CD4-positive, alpha-beta T cell (primary cell): ENCODE results near the gene MYO1E. TPM values are rescaled to one million over a fixed set of nuclear protein-coding genes. Genes with fewer than 3 reads are reported as not detected.
A peak's percentile ranks its signal among the peaks of the same experiment; 100 is the strongest.

ENCODE experiments used
- ATAC-seq: fragments of 200-7000 bp; cut with Tn5 transposase; one replicate; pipeline ENCODE4 v1.10.0; 2022; ENCODE audit warnings: mild to moderate bottlenecking; ENCODE audit not compliant: poor library complexity
- CTCF ChIA-PET: fragments of 350-600 bp; sonication (Branson Sonifier 250); formaldehyde crosslinking; loops from one replicate; lab custom pipeline; 2021; ENCODE audit warnings: antibody characterized with exemption, inconsistent platforms; lab: Charles Lee
- POLR2A ChIA-PET: fragments of 350-600 bp; sonication (Branson Sonifier 250); formaldehyde crosslinking; loops from one replicate; lab custom pipeline; 2021; ENCODE audit warnings: antibody characterized with exemption, inconsistent platforms; lab: Charles Lee
- DNase-seq, 14 experiments: peaks; one replicate each; pipeline ENCODE4 v3.0.0-alpha.2; 2013 to 2020; ENCODE audit warnings: mixed read lengths in 2 of 14
- H3K27ac ChIP-seq, 2 donors: one replicate each; pipeline versions ENCODE4 v1.5.1 to v1.7.0; 2013; ENCODE audit warnings: low read length in 2 of 2, low read depth in 1 of 2, mild to moderate bottlenecking in 1 of 2
- H3K27me3 ChIP-seq, 2 experiments: 1 replicate in 1 of 2; 2 replicates in 1 of 2; pipeline versions ENCODE4 v1.6.1 to v1.7.0; 2013; ENCODE audit warnings: low read length in 2 of 2, control low read depth in 1 of 2, mild to moderate bottlenecking in 1 of 2, moderate library complexity in 1 of 2; ENCODE audit not compliant: insufficient read depth in 2 of 2, control insufficient read depth in 1 of 2
- H3K36me3 ChIP-seq: one replicate; pipeline ENCODE4 v1.6.1; 2013; ENCODE audit warnings: low read length, control low read depth; ENCODE audit not compliant: insufficient read depth
- H3K4me1 ChIP-seq: one replicate; pipeline ENCODE4 v1.6.1; 2013; ENCODE audit warnings: low read length, control low read depth; ENCODE audit not compliant: insufficient read depth
- H3K4me3 ChIP-seq: one replicate; pipeline ENCODE4 v1.5.1; 2013; ENCODE audit warnings: mild to moderate bottlenecking, low read length, moderate library complexity
- H3K9me3 ChIP-seq, 2 experiments: 1 replicate in 1 of 2; 2 replicates in 1 of 2; pipeline versions ENCODE4 v1.6.1 to v1.7.0; 2013; ENCODE audit warnings: low read length in 2 of 2, mild to moderate bottlenecking in 2 of 2, control low read depth in 1 of 2, moderate library complexity in 1 of 2; ENCODE audit not compliant: control insufficient read depth in 1 of 2, insufficient read depth in 1 of 2
- H3K27ac Mint-ChIP-seq: one replicate; pipeline ENCODE4 v1.8.0; 2020; ENCODE audit warnings: mixed read lengths
- H3K27me3 Mint-ChIP-seq: one replicate; pipeline ENCODE4 v1.8.0; 2021; ENCODE audit warnings: mixed read lengths
- H3K36me3 Mint-ChIP-seq: one replicate; pipeline ENCODE4 v1.8.0; 2021; ENCODE audit warnings: low read depth, mixed read lengths
- H3K4me1 Mint-ChIP-seq: one replicate; pipeline ENCODE4 v1.8.0; 2021; ENCODE audit warnings: low read depth, mixed read lengths
- H3K4me3 Mint-ChIP-seq: one replicate; pipeline ENCODE4 v1.8.0; 2020; ENCODE audit warnings: mild to moderate bottlenecking, mixed read lengths
- H3K9me3 Mint-ChIP-seq: one replicate; pipeline ENCODE4 v1.8.0; 2020; ENCODE audit warnings: mixed read lengths
- intact Hi-C, 2 experiments: fragments of 100-400 bp; cut with DNase I in 1 of 2; cut with micrococcal nuclease in 1 of 2; formaldehyde crosslinking; loops; one replicate each; pipeline versions ENCODE4 v1.15.1 to v1.9.0; 2023 to 2025; cut with DNase I, micrococcal nuclease
- total RNA-seq, 174 experiments: library from RNA in 2 of 174; stranded (reverse) in 2 of 174; gene quantifications; one replicate each; pipeline ENCODE4 v1.2.3 and lab custom pipeline; 2021 to 2026
- TF ChIP-seq, protein P1 (sequence below): fragments of 200-600 bp; IDR thresholded peaks from one replicate; pipeline ENCODE4 v1.8.0; 2022; ENCODE audit warnings: antibody characterized with exemption, mild to moderate bottlenecking

Gene MYO1E
- total RNA-seq, 2 experiments from 2014 or later: 0.59 to 0.63 TPM

DNA sequence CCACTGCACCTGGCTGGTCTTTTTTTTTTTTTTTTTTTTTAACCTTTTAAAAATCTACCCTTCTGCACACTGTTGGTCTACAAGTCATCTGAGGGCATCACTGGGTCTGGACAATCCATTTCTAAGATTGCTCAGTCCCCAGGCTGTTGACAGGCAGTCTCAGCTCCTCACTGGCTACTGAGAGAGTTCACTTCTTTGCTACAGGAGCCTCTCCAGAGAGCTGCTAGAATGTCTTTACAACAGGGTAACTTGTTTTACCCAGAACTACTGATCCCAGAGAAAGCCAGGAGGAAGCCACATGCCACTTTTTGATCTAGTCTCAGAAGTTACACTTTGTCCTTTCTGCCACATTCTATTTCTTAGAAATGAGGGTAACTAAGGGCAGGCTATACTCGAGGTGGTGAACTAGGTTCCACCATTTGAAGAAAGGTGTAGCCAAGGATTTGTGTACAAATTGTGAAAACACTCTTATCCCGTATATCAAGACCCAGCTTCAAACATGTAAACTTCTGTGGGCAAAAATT is 273.4 kb downstream of the MYO1E start:
- POLR2A ChIA-PET: no interaction called here
- Histone ChIP-seq H3K27ac (no peak overlapping the region), H3K4me3 (no peak overlapping the region), H3K4me1 (no peaks in the 10 kb centered on the region), H3K36me3 (peaks cover 27% of the 10 kb centered on the region), H3K9me3 (no peaks in the 10 kb centered on the region), H3K27me3 (no peaks in the 10 kb centered on the region)
- H3K36me3 Mint-ChIP-seq: peaks cover 35% of the 10 kb centered on the region
- no peak for ATAC-seq
- peaks cover 10% of the 10 kb centered on the region for H3K4me1 Mint-ChIP-seq
- peak overlapping the region; percentile 29 for H3K27ac Mint-ChIP-seq
- H3K27me3 Mint-ChIP-seq: no peaks in the 10 kb centered on the region
- TF ChIP-seq, protein P1, sequence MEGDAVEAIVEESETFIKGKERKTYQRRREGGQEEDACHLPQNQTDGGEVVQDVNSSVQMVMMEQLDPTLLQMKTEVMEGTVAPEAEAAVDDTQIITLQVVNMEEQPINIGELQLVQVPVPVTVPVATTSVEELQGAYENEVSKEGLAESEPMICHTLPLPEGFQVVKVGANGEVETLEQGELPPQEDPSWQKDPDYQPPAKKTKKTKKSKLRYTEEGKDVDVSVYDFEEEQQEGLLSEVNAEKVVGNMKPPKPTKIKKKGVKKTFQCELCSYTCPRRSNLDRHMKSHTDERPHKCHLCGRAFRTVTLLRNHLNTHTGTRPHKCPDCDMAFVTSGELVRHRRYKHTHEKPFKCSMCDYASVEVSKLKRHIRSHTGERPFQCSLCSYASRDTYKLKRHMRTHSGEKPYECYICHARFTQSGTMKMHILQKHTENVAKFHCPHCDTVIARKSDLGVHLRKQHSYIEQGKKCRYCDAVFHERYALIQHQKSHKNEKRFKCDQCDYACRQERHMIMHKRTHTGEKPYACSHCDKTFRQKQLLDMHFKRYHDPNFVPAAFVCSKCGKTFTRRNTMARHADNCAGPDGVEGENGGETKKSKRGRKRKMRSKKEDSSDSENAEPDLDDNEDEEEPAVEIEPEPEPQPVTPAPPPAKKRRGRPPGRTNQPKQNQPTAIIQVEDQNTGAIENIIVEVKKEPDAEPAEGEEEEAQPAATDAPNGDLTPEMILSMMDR: no peak
- no peak for DNase-seq
- H3K4me3 Mint-ChIP-seq: no peak overlapping the region
- no peaks in the 10 kb centered on the region for H3K9me3 Mint-ChIP-seq
- intact Hi-C loops: no loop called here
- CTCF ChIA-PET: no interaction called here

DNA sequence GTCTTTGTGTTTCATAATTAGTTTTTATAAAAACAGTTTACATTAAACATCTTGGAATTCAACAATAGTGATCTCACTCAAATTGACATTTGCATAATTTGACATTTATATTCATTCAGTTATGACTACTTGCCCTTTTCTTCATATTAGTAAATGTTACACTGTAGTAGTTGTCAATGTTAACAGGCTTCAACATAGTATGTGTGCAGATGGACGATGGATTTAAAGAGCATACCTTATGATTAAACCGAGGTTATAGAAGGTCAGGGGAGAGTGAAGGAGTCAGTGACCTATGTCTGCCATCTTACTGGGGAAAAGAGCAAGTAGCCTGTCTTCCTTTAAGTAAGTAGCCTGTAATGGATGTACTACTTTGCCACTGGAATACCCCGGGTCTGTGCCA is 276.2 kb downstream of the MYO1E start:
- Histone ChIP-seq H3K27ac (no peak overlapping the region), H3K4me1 (no peaks in the 10 kb centered on the region), H3K9me3 (no peaks in the 10 kb centered on the region), H3K4me3 (no peak overlapping the region), H3K27me3 (no peaks in the 10 kb centered on the region), H3K36me3 (peaks cover 54% of the 10 kb centered on the region)
- CTCF ChIA-PET: no interaction called here
- intact Hi-C loops: no loop called here
- TF ChIP-seq, protein P1: no peak
- H3K27ac Mint-ChIP-seq: no peak overlapping the region
- H3K27me3 Mint-ChIP-seq: no peaks in the 10 kb centered on the region
- no peaks in the 10 kb centered on the region for H3K9me3 Mint-ChIP-seq
- peaks cover 8% of the 10 kb centered on the region for H3K4me1 Mint-ChIP-seq
- DNase-seq (no peak), ATAC-seq (no peak)
- peaks cover 63% of the 10 kb centered on the region for H3K36me3 Mint-ChIP-seq
- POLR2A ChIA-PET: no interaction called here
- no peak overlapping the region for H3K4me3 Mint-ChIP-seq

DNA sequence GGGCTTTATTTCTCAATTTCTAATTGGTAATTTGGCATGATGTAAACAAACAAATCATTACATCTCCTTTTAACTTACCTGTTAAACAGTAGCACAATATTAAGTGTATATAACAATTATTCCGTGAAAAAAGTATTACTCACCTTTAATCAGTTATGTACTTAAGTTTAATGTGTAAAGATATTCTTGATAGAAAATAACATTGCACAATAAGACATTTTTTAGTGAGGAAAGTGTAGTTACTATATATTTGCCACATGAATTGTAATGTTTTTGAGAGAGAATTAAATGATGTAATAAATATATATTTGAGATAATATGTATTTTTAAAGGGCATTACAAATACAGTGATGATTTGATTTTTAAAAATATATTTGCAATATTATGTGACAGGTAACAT is 278.6 kb downstream of the MYO1E start:
- DNase-seq: no peak
- Mint-ChIP-seq H3K9me3 (no peaks in the 10 kb centered on the region), H3K4me3 (no peak overlapping the region), H3K27me3 (no peaks in the 10 kb centered on the region), H3K4me1 (peaks cover under 1% of the 10 kb centered on the region), H3K27ac (no peak overlapping the region), H3K36me3 (peaks cover 83% of the 10 kb centered on the region)
- ChIA-PET POLR2A (no interaction called here), CTCF (no interaction called here)
- Histone ChIP-seq H3K4me3 (no peak overlapping the region), H3K27me3 (no peaks in the 10 kb centered on the region), H3K4me1 (no peaks in the 10 kb centered on the region), H3K36me3 (peaks cover 75% of the 10 kb centered on the region), H3K9me3 (no peaks in the 10 kb centered on the region), H3K27ac (no peak overlapping the region)
- no peak for ATAC-seq
- TF ChIP-seq, protein P1: no peak
- intact Hi-C loops: no loop called here
